GM18505 (cell line): Measurements from ENCODE around the gene AKAP11.

Experiments
- ATAC-seq: cut with Tn5 transposase; IDR thresholded peaks from one replicate; pipeline ENCODE4 v1.9.1; 2021; ENCODE audit not compliant: unreplicated experiment
- POLR2A ChIP-seq: IDR thresholded peaks from 4 replicates; pipeline ENCODE4 v1.6.1; 2011; ENCODE audit warnings: borderline replicate concordance; ENCODE audit not compliant: insufficient read depth, insufficient read length; ENCODE audit errors: extremely low read depth

Gene AKAP11

DNA sequence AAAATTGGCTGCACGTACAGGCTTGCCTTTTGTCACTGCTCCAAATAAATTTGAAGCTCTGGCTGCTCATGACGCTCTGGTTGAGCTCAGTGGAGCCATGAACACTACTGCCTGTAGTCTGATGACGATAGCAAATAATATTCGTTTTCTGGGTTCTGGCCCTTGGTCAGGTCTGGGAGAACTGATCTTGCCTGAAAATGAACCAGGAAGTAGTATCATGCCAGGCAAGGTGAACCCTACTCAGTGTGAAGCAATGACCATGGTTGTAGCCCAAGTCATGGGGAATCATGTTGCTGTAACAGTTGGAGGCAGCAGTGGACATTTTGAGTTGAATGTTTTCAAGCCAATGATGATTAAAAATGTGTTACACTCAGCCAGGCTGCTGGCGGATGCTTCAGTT is 16.1 kb upstream of the AKAP11 start:
- TF ChIP-seq POLR2A = no peak
- no peak for ATAC-seq

GRCh38 chr13:42258747-42259146 is 13.2 kb upstream of the AKAP11 start:
- ATAC-seq = no peak
- no peak for TF ChIP-seq POLR2A

DNA sequence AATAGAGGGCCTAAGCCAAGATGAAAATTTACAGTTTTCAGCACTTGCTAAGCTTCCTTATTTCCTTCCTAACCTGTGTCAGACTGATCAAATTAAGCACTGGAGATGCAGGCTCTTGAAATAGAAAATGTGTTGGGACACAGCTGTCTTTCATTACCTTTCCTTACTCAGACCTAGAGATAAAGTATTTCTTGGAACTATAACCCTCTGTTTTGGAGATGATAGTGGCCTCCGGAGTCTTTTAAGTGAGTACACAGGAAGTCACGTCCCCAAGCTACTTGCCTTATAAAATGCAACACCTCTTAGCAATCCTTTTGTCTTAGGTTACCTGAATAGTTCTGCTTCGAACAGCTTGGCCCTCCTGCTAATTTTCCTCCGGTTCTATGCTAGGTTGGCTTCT is 12.4 kb upstream of the AKAP11 start:
- ATAC-seq = no peak
- TF ChIP-seq POLR2A = no peak

DNA sequence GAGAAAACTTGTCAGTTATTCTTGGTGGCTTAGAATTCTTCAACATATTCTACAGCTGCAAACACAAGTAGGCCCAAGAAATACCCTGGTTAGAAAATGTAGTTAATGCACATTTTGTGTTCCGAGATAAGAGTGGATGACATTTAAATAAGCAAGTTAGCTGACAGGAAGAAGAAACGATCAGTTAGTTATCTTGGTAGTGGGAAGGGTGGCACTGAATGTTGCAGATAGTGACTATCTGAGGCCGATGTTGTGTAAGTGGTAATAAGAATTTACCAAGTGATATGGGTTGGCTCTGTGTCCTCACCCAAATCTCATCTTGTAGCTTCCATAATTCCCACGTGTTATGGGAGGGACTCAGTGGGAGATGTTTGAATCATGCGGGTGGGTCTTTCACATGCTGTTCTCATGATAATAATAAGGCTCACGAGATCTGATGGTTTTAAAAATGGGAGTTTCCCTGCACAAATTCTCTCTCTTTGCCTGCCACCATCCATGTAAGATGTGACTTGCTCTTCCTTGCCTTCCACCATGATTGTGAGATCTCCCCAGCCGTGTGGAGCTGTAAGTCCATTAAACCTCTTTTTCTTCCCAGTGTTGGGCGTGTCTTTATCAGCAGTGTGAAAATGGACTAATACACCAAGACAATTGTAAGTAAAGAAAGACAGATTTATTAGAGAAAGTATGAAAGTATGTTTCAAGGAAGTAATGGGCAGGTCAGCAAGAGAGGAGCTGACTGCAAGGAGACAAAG is 10.9 kb upstream of the AKAP11 start:
- no peak for TF ChIP-seq POLR2A
- ATAC-seq = no peak

- ATAC-seq = no peak
- no peak for TF ChIP-seq POLR2A
These were observed 5.5 kb upstream of the AKAP11 start for GRCh38 chr13:42266473-42266872.

DNA sequence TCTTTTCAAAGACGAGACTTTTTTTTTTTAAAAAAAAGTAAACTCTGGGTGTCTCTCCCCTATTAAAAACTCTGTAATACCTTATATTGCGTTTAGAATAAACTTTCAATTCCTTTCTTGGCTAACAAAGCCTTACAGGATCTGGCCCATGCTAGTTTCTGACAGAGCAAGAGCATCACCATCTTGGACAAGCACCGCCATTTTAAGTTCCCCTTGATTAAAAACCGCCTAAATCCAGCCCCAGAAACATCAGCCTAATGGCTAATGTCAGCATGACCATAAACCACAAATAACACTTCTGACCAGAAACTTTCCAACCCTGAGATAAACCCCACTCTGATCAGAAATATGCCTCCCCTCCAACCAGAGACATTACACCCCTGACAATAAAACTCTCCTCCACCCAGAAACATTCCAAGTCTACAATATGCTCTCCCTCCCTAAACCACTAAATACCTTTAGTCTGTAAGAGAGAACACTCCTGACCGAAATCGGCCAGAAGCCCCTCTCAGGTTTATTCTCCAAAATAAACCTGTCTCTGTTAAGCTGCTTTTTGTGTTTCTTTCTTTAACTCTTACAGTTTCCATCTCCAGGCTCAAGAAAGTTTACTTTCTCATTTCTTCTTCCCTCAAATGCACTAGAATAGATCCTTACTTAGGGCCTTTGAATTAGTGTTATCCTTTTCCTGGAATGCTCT is 1.6 kb upstream of the AKAP11 start:
- ATAC-seq = no peak

DNA sequence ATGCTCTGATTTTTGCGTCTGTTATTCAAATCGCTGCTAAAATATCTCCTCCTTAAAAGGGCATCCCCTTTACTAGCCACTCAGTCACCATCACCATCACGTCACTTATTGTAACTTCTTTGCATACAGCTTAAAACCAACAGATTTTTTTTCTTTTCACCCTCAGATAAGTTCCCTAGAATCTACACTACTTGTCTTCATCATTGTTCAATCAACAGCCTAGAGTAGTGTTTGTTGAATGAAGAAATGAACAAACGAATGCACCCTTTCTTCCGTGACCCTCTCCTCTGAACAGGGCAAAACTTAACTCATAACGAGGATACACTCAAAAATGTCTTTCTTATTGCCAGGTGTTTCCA is 1.1 kb upstream of the AKAP11 start:
- TF ChIP-seq POLR2A = no peak
- ATAC-seq = no peak

More for the DNA sequence above, 1.6 kb upstream of the AKAP11 start:
- TF ChIP-seq POLR2A = no peak

DNA sequence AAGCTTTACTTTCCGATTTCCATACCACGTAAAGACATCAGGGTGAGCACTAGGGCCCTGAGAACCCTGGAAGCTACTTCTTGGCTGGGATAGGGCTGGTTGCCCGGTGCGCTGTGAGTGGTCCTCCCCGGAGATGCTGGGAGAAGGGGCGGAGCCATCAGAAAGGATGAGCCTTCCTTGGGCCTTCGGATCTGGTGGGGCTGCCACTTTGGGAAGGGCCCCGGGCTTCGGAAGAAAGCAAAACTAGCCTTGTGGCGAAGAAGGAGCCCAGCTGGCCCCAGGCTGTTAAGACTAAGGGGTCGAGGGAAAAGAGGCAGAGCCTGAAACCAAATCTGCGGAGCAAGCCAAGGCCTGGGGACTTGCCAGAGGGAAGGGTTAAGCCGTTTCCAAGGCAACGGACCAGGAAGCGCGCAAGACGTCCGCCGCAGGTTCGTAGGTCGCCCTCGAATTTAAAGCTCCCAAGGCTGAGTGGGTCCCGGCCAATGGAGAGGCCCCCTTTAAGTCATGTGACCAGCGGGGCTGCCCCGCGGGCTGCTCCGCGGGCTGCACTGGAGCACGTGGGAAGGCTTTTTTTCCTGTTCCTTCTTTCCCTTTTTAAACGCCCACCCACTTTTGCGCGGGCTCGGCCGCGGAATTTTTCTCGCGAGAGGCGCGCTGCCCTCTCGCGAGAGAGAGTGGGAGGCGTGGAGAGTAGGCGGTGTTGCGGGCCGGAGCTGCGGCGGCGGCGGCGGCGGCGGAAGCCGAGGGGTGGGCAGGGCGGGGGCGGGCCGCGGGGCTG is 426 bp upstream of the AKAP11 start:
- peak; percentile 82 for ATAC-seq
- peak; percentile 34 for TF ChIP-seq POLR2A

GRCh38 chr13:42272804-42273175 is 838 bp downstream of the AKAP11 start:
- no peak for ATAC-seq
- no peak for TF ChIP-seq POLR2A

DNA sequence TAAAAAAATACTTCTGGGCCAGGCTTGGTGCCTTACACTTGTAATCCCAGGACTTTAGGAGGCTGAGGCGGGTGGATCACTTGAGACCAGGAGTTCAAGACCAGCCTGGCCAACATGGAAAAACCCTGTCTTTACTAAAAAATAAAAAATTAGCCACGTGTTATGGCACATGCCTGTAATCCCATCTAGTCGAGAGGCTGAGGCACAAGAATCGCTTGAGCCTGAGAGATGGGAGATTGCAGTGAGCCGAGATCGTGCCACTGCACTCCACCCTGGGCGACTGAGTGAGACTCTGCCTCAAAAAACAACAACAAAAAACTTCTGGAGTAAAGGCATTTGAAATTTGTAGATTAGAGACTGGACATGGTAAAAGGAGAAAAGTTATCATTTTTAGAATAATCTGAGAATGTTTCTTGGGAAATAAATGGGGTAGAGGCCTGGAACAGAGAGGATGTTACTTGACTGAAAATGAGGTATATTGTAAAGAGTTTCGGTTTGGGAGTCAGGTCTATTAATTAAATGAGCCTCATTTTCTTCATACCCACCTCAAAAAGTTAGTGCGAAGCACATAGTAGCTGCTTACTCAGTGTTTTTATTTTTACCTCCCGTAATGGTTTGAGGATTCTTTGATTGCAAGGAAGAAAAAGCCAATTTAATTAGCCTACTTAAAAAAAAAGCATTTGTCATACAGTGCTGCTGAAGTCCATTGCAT is 2.6 kb downstream of the AKAP11 start:
- no peak for TF ChIP-seq POLR2A
- ATAC-seq = no peak

- peak; percentile 74 for TF ChIP-seq POLR2A
- no peak for ATAC-seq
These were observed 3.1 kb downstream of the AKAP11 start for GRCh38 chr13:42275098-42275471.

- no peak for ATAC-seq
- TF ChIP-seq POLR2A = no peak
These were observed 3.6 kb downstream of the AKAP11 start for GRCh38 chr13:42275506-42275905.

DNA sequence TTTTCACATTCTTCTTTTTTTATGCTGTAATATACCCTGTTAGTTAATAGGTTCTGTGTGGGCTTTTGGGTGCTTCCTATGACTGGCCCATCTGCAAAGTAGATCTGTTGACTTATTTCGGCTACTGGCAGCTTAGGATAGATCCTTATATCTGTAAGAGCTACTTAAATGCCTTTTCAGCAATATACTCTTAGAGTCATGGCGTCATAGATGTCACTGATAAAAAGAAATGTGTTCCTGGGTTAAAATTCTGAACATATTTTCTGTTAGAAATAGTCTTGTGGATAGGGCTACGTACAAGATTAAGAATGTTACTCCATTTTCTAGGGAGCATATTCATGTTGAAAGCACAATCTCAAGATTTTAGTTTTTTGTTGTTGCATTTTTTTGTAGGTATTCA is 4.7 kb downstream of the AKAP11 start:
- no peak for TF ChIP-seq POLR2A
- ATAC-seq = no peak
